ENCODE results near the gene CCKAR. TPM values are rescaled to one million over a fixed set of nuclear protein-coding genes. Genes with fewer than 3 reads are reported as not detected.

The CCKAR gene
- total RNA-seq, 1 donor from 2014 or later: not detected

- Mint-ChIP-seq H3K36me3 (ENCODE audit: low read depth) (peaks cover 3% of the 10 kb centered on the region), H3K9me3 (ENCODE audit: low read depth) (no peaks in the 10 kb centered on the region), H3K27me3 (ENCODE audit: low read depth) (peaks cover 25% of the 10 kb centered on the region), H3K4me1 (ENCODE audit: low read depth) (peaks cover 6% of the 10 kb centered on the region), H3K4me3 (ENCODE audit: unreplicated experiment) (no peak overlapping the region), H3K27ac (ENCODE audit: unreplicated experiment) (no peak overlapping the region)
- TF ChIP-seq CTCF (IDR thresholded peaks at IDR 0.05): no peak
- DNase-seq (ENCODE audit: low spot score): no peak
Measured at GRCh38 chr4:26489101-26489985, 941 bp downstream of the CCKAR start.

GRCh38 chr4:26485684-26486083 lies 4.6 kb downstream of the CCKAR start:
- Mint-ChIP-seq H3K4me3 (ENCODE audit: unreplicated experiment) (no peak overlapping the region), H3K27ac (ENCODE audit: unreplicated experiment) (no peak overlapping the region), H3K27me3 (ENCODE audit: low read depth) (peaks cover 21% of the 10 kb centered on the region), H3K9me3 (ENCODE audit: low read depth) (no peaks in the 10 kb centered on the region), H3K4me1 (ENCODE audit: low read depth) (peaks cover 9% of the 10 kb centered on the region), H3K36me3 (ENCODE audit: low read depth) (no peaks in the 10 kb centered on the region)
- no peak for TF ChIP-seq CTCF (IDR thresholded peaks at IDR 0.05)
- no peak for DNase-seq (ENCODE audit: low spot score)

GRCh38 chr4:26484516-26484915 lies 5.8 kb downstream of the CCKAR start:
- Mint-ChIP-seq H3K27me3 (ENCODE audit: low read depth) (peaks cover 17% of the 10 kb centered on the region), H3K27ac (ENCODE audit: unreplicated experiment) (no peak overlapping the region), H3K4me1 (ENCODE audit: low read depth) (peaks cover 11% of the 10 kb centered on the region), H3K4me3 (ENCODE audit: unreplicated experiment) (no peak overlapping the region), H3K9me3 (ENCODE audit: low read depth) (no peaks in the 10 kb centered on the region), H3K36me3 (ENCODE audit: low read depth) (no peaks in the 10 kb centered on the region)
- no peak for DNase-seq (ENCODE audit: low spot score)
- no peak for TF ChIP-seq CTCF (IDR thresholded peaks at IDR 0.05)

- H3K4me3 Mint-ChIP-seq (ENCODE audit: unreplicated experiment): no peak overlapping the region
- H3K27ac Mint-ChIP-seq (ENCODE audit: unreplicated experiment): no peak overlapping the region
- peaks cover 15% of the 10 kb centered on the region for H3K27me3 Mint-ChIP-seq (ENCODE audit: low read depth)
- no peaks in the 10 kb centered on the region for H3K36me3 Mint-ChIP-seq (ENCODE audit: low read depth)
- TF ChIP-seq CTCF (IDR thresholded peaks at IDR 0.05): no peak
- H3K9me3 Mint-ChIP-seq (ENCODE audit: low read depth): no peaks in the 10 kb centered on the region
- DNase-seq (ENCODE audit: low spot score): no peak
- peaks cover 9% of the 10 kb centered on the region for H3K4me1 Mint-ChIP-seq (ENCODE audit: low read depth)
Measured at GRCh38 chr4:26484032-26484515, 6.2 kb downstream of the CCKAR start.

- no peak overlapping the region for H3K4me3 Mint-ChIP-seq (ENCODE audit: unreplicated experiment)
Measured at GRCh38 chr4:26482508-26483462, 7.5 kb downstream of the CCKAR start.

More at GRCh38 chr4:26482508-26483462, 7.5 kb downstream of the CCKAR start:
- no peak for TF ChIP-seq CTCF (IDR thresholded peaks at IDR 0.05)
- Mint-ChIP-seq H3K4me1 (ENCODE audit: low read depth) (peaks cover 11% of the 10 kb centered on the region), H3K36me3 (ENCODE audit: low read depth) (no peaks in the 10 kb centered on the region), H3K9me3 (ENCODE audit: low read depth) (no peaks in the 10 kb centered on the region), H3K27me3 (ENCODE audit: low read depth) (peaks cover 6% of the 10 kb centered on the region), H3K27ac (ENCODE audit: unreplicated experiment) (no peak overlapping the region)
- no peak for DNase-seq (ENCODE audit: low spot score)

Data from chondrocyte (in vitro differentiated cells).